ENCODE measurements around the gene CHMP1B.

The CHMP1B gene

GRCh38 chr18:11859903-11860407, 8.7 kb downstream of the CHMP1B start:
- TF ChIP-seq CTCF (IDR thresholded peaks at IDR 0.05; ENCODE audit: borderline replicate concordance, insufficient read depth, low read depth, low read length): no peak
- H3K4me3 ChIP-seq (ENCODE audit: low read depth, low read length): no peak overlapping the region

- H3K4me3 ChIP-seq (ENCODE audit: low read depth, low read length): no peak overlapping the region
- no peak for TF ChIP-seq CTCF (IDR thresholded peaks at IDR 0.05; ENCODE audit: borderline replicate concordance, insufficient read depth, low read depth, low read length)
Measured at GRCh38 chr18:11860594-11861450, 9.6 kb downstream of the CHMP1B start.

- H3K4me3 ChIP-seq (ENCODE audit: low read depth, low read length): no peak overlapping the region
- TF ChIP-seq CTCF (IDR thresholded peaks at IDR 0.05; ENCODE audit: borderline replicate concordance, insufficient read depth, low read depth, low read length): no peak
Measured at GRCh38 chr18:11861583-11862288, 10.5 kb downstream of the CHMP1B start.

GRCh38 chr18:11862468-11863137, 11.4 kb downstream of the CHMP1B start:
- H3K4me3 ChIP-seq (ENCODE audit: low read depth, low read length): no peak overlapping the region
- TF ChIP-seq CTCF (IDR thresholded peaks at IDR 0.05; ENCODE audit: borderline replicate concordance, insufficient read depth, low read depth, low read length): no peak

GRCh38 chr18:11864471-11864870, 13.3 kb downstream of the CHMP1B start:
- no peak overlapping the region for H3K4me3 ChIP-seq (ENCODE audit: low read depth, low read length)

GRCh38 chr18:11865071-11865470, 13.9 kb downstream of the CHMP1B start:
- TF ChIP-seq CTCF (IDR thresholded peaks at IDR 0.05; ENCODE audit: borderline replicate concordance, insufficient read depth, low read depth, low read length): no peak
- no peak overlapping the region for H3K4me3 ChIP-seq (ENCODE audit: low read depth, low read length)

More at GRCh38 chr18:11864471-11864870, 13.3 kb downstream of the CHMP1B start:
- TF ChIP-seq CTCF (IDR thresholded peaks at IDR 0.05; ENCODE audit: borderline replicate concordance, insufficient read depth, low read depth, low read length): no peak

Data from GM12875 (cell line).